NT2/D1 (cell line): ENCODE data around the gene ROPN1.

ENCODE experiments used
- SUZ12 ChIP-seq: IDR thresholded peaks from 2 replicates; pipeline ENCODE4 v1.6.1; 2011; ENCODE audit not compliant: insufficient read length, insufficient read depth; ENCODE audit errors: extremely low read depth
- YY1 ChIP-seq: IDR thresholded peaks from 2 replicates; pipeline ENCODE4 v1.6.1; 2011; ENCODE audit not compliant: insufficient read length, insufficient read depth
- ZNF274 ChIP-seq: IDR thresholded peaks from 2 replicates; pipeline ENCODE4 v1.6.1; 2011; ENCODE audit warnings: mild to moderate bottlenecking, low read depth, low read length

- no peak for TF ChIP-seq SUZ12
- no peak for TF ChIP-seq ZNF274
- TF ChIP-seq YY1, result no peak
Observed at GRCh38 chr3:124035463-124036121, 43.7 kb upstream of the ROPN1 start.
